ENCODE results near the gene SLIT3.
"Not testable (repeated sequence)": the region's sequence is repeated elsewhere in the genome, so short reads cannot be mapped to it uniquely, and the experiment has no call there.

Gene SLIT3

DNA sequence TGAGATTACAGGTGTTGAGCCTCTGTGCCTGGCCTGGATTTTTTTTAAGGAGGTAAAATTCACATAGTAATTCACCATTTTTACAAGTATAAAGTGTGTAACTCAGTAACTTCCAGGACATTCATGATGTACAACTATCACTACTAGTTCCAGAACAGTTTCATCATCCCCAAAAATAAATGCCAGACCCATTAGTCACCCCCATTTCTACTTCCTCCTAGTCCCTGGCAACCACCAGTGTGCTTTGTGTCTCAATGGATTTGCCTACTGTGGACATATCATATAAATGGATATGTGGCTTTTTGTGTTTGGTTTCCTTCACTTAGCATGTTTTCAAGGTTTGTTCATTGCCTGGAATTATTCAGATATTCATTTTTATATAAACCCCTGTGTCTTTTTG lies 649.3 kb downstream of the SLIT3 start:
- no peak for DNase-seq

DNA sequence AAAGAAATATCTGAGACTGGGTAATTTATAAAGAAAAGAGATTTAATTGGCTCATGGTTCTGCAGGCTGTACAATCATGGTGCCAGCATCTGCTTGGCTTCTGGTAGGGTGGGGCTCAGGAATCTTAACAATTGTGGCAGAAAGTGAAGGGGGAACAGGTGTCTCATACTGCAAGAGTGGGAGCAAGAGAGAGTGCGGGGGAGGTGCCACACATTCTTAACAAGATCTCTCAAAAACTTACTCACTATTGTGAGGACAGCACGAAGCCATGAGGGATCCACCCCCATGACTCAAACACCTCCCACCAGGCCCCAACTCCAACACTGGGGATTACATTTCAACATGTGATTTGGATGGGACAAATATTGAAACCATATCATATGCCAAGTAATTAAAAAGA lies 651.6 kb downstream of the SLIT3 start:
- no peak for DNase-seq

DNA sequence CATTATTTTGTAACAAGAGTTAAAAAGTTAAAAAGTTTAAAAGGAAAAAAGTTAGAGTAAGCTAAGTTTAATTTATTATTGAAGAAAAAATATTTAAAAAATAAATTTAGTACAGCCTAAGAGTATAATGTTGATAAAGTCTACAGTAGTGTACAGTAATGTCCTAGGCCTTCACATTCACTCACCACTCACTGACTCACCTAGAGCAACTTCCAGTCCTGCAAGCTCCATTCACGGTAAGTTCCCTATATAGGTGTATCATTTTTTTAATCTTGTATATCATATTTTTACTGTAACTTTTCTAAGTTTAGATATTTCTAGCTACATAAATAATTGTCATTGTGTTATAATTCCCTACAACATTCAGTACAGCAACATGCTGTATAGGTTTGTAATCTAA lies 652.4 kb downstream of the SLIT3 start:
- DNase-seq: no peak

GRCh38 chr5:168648016-168648415 lies 652.9 kb downstream of the SLIT3 start:
- no peak for DNase-seq

DNA sequence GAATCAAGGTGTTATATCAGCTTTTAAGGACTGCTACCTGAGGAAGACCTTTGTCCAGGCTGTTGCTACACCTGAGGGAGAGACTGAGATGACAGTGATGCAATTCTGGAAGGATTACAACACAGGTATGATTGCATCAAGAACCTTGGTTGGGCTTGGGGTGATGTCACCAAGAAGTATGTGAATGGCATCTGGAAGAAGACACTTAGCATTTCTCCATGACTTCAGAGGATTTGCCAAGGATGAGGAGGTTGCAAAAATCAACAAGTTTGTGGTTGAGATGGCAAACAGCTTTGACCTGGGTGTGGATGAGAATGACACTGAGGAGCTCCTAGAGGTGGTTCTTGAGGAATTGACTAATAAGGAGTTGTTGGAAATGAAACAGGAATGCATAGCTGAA lies 653.9 kb downstream of the SLIT3 start:
- DNase-seq: no peak

GRCh38 chr5:168646335-168646734 lies 654.6 kb downstream of the SLIT3 start:
- no peak for DNase-seq

DNA sequence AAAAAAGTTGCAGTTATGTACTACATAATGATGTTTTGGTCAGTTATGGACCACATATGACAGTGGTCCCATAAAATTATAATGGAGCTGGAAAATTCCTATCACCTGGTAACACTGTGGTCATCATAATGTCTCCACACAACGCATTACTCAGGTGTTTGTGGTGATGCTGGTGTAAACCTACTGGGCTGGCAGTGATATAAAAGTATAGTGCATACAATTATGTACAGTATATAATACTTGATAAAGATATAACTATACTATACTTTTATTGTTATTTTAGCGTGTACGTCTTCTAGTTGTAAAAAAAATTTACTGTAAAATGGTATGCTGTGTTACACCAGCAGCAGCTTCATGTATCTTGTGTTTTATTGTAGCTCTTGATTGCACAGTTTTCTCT lies 655.7 kb downstream of the SLIT3 start:
- no peak for DNase-seq

GRCh38 chr5:168642019-168642418 lies 658.9 kb downstream of the SLIT3 start:
- no peak for DNase-seq

DNA sequence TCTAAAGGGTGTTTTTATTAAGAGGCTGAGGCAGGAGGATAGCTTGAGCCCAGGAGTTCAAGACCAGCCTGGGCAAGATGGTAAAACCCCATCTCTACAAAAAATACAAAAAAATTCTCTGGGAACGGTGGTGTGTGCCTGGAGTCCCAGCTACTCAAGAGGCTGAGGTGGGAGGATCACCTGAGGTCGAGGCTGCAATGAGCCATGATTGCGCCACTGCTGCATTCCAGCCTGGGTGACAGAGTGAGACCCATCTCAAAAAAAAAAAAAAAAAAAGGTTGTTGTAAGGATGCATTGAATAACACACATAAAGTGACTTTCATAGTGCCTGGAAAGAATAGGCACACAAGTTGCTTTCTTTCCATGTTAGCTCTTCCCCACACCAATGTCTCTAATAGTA lies 662.1 kb downstream of the SLIT3 start:
- not testable (repeated sequence) for DNase-seq

DNA sequence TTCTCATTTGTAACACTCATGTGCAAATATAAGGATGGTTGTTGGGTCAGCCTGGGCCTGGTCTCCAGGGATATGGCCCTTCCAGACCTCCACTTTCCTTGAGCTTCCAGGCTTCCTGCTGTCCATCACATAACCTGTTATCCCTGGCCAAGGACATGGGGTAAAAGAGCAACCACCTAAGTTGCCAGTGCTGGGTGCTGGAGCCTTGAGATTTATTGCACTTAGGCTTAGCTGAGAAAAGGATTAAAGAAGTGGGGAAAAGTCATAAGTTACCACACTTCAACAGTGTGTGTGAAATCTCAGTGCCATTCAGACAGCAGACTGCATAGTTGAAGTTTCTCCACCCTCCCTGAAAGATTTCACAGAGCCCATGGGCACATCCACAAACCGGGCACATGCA lies 663.1 kb downstream of the SLIT3 start:
- no peak for DNase-seq

GRCh38 chr5:168637281-168637680 lies 663.7 kb downstream of the SLIT3 start:
- DNase-seq: no peak

DNA sequence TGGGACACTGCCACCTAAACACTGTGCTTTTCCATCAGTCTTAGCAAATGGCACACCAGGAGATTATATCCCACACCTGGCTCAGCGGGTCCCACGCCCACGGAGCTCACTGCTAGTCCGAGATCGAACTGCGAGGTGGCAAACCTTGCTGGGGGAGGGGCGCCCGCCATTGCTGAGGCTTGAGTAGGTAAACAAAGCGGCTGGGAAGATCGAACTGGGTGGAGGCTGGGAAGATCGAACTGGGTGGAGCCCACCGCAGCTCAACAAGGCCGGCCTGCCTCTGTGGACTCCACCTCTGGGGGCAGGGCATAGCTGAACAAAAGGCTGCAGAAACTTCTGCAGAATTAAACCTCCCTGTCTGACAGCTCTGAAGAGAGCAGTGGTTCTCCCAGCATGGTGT lies 670.0 kb downstream of the SLIT3 start:
- not testable (repeated sequence) for DNase-seq

- DNase-seq: no peak
These were observed 676.0 kb downstream of the SLIT3 start for GRCh38 chr5:168624850-168625364.

DNA sequence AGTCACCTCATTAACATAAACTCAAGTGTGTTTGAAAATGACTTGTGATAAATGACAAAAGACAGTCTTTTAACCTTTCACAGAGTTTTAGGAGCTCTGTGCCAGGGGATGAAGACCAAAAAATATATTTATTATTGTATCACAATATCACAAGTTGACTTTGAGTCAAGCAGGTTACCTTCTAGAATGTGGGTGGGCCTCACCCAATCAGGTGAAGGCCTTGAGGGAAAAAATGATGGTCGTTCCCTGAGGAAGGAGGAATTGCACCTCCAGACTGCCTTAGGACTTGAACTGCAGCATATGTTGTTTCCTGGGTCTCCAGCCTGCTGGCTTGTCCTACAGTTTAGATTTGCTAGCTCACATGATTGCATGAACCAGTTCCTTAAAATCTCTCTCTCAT lies 680.1 kb downstream of the SLIT3 start:
- no peak for DNase-seq

DNA sequence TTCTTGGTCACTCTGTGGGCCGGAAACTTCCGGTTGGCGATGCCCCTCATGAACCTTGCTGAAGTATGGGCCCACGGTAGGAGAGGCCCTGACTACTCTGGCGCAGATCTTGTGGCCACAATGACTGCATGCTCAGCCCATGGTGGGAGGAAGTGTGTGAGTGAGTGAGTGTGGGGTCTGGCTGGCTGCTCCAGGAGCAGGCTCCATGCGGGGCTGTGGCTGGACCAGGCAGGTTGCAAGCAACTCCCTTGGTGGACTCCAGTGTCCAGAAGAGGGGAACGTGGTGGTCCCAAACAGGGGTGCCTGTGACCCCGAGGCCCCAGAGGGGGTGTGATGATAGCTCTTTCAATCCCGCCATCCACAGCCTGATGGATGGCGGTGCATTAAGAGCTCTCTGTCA lies 686.3 kb downstream of the SLIT3 start:
- no peak for DNase-seq

GRCh38 chr5:168613996-168614395 lies 686.9 kb downstream of the SLIT3 start:
- DNase-seq: no peak

DNA sequence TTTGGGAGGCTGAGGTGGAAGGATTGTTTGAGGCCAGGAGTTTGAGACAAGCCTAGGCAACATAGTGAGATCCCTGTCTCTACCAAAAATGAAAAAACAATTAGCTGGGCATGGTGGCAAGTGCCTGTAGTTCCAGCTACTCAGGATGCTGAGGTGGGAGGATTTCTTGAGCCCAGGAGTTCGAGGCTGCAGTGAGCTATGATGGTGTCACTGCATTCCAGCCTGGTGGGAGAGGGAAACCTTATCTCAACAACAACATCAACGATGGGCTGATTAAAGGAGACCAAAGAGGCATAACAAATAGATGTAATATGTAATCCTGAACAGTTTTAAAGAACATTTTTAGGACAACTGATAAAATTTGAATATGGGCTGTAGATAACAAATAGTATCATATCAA lies 687.5 kb downstream of the SLIT3 start:
- DNase-seq: no peak

DNA sequence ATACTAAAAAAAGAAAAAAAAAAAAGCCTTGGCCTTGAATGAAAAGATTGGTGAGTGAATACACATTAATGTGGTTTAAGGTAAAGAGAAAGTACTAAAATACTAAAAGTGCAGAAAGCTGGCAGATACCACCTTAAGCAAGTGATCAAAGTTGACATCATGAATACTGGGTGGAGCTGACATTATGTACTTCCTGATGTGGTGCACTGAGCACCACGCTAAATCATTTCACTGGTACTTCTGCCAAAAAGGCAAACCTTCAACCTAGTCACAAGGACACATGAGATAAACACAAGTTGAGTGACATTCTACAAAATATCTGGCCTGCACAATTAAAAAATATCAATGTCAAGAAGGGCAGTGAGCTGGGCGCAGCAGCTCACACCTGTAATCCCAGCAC lies 687.9 kb downstream of the SLIT3 start:
- DNase-seq: no peak

- DNase-seq: no peak
These were observed 688.8 kb downstream of the SLIT3 start for GRCh38 chr5:168612123-168612522.

Measured in stimulated activated CD4-positive, alpha-beta T cell treated with anti-CD3 and anti-CD28 coated beads, Interleukin-15, amount 100 ng/mL, for 24 hours (primary cell).